Hindlimb muscle (tissue), 1 donor: ENCODE results near the gene RNPEP. TPM values are rescaled to one million over a fixed set of nuclear protein-coding genes. Genes with fewer than 3 reads are reported as not detected.
"Not testable (repeated sequence)": the region's sequence is repeated elsewhere in the genome, so short reads cannot be mapped to it uniquely, and the experiment has no call there.

Experiments
- DNase-seq: peaks from one replicate; pipeline ENCODE4 v3.0.0-alpha.2; 2013
- polyA plus RNA-seq: library from polyadenylated mRNA; unstranded; fragments of 120-200 nt; gene quantifications from one replicate; pipeline ENCODE4 v1.2.1, GENCODE V29; 2013; ENCODE audit not compliant: insufficient read length

Gene RNPEP, protein sequence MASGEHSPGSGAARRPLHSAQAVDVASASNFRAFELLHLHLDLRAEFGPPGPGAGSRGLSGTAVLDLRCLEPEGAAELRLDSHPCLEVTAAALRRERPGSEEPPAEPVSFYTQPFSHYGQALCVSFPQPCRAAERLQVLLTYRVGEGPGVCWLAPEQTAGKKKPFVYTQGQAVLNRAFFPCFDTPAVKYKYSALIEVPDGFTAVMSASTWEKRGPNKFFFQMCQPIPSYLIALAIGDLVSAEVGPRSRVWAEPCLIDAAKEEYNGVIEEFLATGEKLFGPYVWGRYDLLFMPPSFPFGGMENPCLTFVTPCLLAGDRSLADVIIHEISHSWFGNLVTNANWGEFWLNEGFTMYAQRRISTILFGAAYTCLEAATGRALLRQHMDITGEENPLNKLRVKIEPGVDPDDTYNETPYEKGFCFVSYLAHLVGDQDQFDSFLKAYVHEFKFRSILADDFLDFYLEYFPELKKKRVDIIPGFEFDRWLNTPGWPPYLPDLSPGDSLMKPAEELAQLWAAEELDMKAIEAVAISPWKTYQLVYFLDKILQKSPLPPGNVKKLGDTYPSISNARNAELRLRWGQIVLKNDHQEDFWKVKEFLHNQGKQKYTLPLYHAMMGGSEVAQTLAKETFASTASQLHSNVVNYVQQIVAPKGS
- 20.1 TPM for polyA plus RNA-seq

DNA sequence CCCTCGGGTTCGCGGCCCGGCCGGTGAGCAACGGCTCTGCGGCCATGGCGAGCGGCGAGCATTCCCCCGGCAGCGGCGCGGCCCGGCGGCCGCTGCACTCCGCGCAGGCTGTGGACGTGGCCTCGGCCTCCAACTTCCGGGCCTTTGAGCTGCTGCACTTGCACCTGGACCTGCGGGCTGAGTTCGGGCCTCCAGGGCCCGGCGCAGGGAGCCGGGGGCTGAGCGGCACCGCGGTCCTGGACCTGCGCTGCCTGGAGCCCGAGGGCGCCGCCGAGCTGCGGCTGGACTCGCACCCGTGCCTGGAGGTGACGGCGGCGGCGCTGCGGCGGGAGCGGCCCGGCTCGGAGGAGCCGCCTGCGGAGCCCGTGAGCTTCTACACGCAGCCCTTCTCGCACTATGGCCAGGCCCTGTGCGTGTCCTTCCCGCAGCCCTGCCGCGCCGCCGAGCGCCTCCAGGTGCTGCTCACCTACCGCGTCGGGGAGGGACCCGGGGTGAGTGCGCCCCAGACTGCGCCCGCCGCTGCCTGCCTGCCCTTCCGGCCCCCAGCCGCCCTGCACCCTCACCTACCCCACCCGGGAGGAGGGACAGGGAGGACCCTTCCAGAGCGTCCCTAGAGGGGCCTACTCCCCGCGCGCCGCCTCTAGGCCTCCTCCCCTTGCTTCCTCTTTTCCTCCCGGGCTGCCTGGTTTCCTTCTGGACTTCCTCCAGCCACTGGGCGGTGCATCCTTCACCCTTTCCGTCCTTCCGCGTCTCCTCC is at the start of gene RNPEP:
RNPEP (plus strand) TSS at position 26 of the 757 bp plus-strand sequence; CDS start at position 45, 19 bp downstream.
- DNase-seq, result peak; percentile 77

DNA sequence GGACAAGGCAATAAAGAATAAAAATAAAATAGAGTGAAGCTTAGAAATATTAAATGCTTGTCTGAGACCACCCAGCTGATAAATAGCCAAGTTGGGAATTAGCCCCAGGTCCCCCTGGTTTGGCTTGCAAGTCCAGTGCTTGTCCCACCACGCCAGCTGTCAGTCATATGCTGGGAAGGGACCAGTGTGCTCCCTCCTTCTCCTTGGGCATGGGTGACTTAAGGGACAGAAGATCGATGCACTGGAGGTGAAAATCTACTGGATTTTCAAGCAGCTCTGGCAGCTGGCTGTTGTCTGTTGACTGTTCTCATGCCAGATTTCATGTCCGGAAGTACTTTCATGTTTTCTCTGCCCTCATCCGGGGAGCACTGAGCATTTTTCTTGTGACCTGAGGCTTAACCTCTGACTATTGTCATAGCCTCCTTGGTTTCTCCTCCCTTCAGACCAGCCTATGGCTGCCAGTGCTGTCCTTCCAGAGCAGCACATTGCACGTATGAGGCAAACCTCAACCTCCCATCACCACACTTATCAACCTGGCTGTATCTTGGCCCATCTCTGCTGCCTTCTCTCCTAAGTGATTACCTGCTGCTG is 48.5 kb upstream of the RNPEP start:
- no peak for DNase-seq

DNA sequence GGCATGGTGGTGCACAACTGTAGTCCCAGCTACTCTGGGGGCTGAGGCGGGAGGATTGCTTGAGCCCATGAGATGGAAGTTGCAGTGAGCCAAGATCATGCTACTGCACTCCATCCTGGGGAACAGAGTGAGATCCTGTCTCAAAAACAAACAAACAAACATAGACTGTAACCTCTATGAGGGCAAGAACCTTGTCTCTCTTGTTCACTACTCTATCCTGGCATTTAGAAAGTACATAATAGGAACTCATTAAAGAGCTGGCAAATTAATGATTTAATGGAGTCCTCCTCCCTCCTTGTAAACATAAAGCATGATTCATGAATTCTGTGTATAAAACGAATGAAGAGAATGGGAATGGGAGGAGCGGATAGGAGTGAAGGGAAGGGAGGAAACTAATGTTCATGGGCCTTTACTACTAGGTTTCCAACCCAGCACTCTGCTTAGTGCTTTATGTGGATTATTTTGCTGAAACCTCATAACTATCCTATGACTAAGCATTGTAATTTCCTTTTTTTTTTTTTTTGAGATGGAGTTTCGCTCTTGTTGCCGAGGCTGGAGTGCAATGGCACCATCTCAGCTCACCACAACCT is 44.7 kb upstream of the RNPEP start:
- no peak for DNase-seq

DNA sequence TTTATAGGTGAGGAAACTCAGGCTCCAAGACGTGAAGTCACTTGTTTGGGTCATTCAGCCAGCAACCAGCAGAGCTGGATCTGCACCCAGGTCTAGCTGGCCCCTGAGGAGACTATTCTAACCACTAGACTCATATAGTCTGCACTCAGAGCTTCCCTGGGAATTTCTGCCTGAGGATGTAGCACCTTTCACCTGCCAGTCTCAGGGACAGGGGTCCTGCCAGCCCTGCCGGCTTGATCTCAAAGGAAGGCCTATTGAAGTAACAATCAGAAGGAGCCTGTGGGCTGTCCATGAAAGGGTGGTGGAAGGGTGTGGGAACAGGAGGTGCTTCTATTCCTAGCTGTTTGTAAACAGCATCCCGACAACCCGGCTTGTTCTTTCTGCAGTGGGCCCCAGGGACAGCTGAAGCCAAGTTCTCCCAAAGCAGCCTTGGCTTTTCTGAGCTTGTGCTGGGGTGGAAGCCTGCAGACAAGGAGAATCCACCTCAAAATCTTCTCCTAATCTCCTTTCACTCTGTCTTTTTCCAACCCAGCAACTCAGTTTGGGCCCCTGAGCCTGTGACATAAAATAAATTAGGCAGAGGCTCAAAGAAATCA is 43.9 kb upstream of the RNPEP start:
- DNase-seq, result no peak

DNA sequence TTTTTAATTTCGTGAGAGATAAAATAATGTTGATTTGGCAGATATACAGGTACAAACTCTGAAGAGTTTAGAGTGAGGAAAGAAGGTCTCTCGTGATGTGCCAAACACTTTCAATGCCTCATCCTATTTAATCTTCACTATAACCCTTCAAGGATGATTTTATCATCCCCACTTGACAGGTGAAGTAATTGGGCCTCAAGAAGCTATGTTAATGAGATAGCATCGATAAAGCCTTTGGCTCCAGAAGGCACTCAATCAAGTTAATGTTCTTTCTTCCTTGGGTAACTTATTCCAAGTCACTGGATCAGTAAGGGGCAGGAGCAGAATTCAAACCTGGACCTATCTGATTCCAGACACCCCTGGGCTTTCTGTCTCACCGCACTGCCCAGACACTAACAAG is 43.3 kb upstream of the RNPEP start:
- no peak for DNase-seq

DNA sequence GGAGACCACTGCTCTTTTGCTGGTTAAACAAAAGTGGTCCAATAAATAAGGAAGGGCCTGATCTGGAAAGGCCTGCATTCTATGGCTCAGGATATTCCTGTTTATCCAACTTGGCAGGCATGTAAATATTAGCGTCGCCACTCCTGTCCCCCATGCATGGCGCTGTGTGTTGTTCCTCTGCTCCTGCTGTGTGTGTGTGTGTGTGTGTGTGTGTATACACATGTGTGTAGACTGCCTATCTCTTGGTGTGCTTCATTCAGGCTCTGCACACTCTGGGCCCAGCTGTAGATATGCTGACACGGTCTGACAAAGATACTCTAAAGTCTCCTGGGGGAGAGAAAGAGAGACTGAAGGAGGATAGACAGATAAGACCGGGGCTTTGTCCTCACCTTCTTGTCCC is 42.9 kb upstream of the RNPEP start:
- no peak for DNase-seq

DNA sequence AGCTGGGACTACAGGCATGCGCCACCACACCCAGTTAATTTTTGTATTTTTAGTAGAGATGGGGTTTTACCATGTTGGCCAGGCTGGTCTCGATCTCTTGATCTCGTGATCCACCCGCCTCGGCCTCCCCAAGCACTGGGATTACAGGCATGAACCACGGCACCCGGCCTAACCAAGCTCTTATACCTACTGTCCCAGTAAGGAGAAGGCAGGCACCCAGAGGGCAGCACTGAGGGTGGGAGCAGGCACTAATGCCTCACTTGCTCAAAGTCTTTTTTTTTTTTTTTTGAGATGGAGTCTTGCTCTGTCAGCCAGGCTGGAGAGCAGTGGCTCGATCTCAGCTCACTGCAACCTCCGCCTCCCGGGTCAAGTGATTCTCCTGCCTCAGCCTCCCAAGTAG is 42.1 kb upstream of the RNPEP start:
- DNase-seq, result not testable (repeated sequence)

DNA sequence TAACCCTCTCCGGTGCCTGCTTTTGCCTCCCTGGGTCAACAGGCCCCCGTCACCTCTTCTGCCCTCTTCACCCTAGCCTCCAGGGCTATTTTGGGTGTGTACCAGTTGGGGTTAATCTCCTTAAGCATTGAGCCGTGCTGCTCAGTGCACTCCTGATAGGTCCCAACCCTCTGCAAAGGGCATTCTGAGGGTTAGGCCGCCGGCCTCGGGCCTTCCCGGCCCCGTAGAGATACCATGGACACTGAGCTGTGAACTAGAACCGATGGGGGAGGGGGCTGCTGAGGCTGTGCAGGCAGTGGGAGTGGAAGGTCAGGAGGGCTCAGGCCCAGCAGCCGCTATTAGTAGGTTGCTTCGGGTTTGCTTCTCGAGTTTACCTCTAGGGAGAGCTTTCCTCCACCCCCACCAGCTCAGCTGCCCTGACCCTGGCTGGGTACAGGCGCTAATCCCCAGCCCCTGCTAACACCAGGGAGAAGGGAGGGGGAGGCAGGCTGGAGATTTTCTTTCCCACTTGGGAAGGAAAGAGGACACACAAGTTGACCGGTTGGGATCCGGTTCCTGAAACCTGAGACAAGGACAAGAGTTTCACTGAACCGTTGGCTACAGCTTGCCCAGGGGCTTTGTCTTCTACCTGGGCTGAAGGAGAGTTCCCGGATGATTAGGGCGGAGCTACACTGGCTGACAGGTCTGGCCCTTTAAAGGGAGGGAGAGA is 40.9 kb upstream of the RNPEP start:
- DNase-seq, result no peak

DNA sequence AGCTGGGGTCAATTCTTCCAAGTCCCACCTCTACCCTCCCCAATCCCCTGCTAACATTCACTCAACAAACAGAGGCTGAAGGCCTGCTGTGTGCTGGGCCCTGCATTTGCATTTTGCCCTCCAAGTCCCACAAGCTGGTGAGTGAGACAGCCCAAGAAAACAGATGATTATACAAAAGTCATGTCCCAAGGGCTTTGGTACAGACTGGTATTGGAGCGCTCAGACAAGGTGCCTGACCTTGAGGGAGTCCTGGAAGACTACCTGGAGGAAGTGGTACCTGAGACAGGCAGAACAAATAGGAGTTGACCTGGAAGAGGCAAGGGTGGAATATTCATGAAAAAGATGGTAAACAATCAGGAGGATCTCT is 40.3 kb upstream of the RNPEP start:
- no peak for DNase-seq

DNA sequence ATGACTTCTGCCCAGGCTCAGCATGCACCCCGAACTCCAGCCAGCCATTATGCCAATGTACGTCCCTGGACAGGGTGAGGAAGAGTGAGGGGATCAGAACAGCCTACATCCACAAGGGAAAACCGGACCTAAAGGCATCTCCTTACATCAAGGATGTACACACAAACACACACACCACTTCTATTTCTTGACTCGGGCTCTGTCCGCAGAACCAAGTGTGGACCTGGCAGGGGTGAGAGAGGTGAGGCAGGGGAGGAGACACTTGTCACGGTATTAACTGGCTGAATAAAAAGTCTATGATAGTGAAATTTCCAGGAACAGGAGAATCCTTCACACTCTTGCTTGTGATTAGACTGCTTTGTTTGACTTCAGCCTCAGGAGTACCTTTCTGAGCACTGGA is 38.4 kb upstream of the RNPEP start:
- DNase-seq, result no peak

DNA sequence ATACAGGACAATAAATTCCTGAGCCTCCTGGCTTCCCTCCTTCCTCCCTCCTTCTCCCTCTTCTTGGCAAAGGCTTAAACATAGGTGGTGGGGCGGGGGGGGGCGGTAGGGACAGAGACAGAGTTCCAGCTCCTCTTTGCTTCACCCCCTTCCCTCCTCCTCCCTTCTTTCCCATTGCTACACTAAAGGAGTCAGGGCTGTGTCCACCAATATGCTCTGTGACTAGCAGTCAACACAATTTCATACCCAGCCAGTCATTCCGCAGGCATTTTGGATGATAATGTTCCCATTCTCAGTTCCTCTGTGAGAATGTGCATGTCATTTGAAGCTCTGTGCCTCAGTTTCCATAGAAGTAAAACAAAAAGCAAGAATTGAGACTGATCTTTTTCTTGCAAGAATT is 37.8 kb upstream of the RNPEP start:
- DNase-seq, result no peak

DNA sequence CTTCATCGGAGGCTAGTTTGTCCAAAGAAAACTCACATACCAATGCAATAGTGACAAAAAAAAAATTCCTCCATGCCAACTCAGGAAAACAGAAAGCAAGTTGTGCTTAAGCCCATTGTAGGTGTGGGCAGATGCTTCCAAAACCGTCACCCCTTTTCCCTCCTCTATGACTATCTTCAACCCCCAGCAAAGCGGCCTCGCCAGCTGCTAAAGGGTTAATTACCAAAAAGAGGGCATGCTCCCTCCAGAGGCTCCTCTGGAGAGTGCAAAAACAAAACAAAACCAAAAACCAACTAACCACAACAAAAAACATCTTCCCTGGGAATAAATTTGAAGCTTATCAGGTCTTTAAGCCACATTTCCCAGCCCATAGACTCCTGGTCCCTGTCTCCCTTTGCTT is 37.3 kb upstream of the RNPEP start:
- no peak for DNase-seq

DNA sequence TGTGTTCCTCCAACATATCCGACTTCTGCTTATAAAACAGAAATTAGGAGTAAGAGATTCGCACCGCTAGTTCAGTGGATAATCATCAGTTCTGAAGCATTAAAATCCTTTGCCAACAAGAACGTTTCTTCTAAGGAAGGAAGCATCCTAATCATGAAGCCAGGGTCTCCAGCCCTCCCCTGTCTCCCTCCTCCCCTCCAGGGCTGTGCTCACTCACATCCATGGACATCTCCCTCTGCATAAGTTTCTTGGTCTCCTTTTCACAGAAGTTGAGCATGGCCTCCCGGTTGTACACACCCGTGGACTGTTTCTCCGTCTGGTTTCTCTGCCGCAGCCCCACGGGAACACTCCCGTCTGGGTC is 36.6 kb upstream of the RNPEP start:
- DNase-seq, result no peak

DNA sequence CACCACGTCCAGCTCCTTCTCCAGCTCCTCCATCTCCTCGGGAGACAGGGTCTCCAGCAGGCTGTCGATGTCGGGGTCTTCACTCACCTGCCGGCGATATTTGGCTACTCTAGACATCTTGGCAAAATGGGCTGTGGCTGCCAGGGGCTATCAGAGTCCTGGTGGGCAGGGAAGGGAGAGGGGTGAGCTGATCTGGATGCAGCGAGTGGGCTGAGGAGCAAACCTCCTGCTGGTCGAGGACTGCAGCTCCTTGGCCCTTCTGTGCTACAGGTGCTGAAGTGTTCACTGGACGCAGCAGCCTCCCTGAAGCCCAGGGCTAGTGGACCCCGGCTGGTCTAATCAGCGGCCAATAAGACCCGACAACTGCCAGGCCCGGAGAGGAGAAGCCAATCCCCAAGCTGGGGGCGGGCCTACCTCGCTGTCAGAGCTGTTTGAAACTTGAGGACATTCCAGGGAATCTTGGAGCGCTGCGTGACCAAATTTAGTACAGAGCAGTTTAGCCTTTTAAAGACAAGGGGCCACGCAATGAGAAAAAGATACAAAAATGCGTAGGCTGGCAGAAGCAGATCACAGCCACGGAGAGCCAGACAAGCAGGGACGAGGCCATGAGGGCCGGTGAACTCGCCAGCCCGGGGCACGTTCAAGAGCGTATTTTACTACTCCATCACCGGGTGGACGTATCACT is 36.1 kb upstream of the RNPEP start, which contains the start of gene LMOD1:
LMOD1 (minus strand) TSS at position 325 of the 685 bp plus-strand sequence; CDS start at position 117, 208 bp downstream.
- peak; percentile 67 for DNase-seq

DNA sequence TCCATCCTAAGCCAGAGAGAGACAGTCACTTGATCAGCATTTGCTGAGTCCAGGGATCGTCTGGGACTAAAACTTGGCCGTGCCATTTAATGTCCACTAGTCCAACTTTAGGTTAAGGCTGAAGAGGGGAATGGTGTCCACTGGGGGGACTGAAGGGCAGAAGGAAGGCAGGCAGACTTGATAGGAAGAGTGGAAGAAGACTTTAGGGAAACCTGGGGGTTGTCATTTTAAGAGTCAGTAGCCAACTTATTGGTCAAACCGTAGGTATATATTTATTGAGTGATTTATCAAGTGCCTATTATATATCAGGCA is 34.8 kb upstream of the RNPEP start:
- DNase-seq, result no peak

DNA sequence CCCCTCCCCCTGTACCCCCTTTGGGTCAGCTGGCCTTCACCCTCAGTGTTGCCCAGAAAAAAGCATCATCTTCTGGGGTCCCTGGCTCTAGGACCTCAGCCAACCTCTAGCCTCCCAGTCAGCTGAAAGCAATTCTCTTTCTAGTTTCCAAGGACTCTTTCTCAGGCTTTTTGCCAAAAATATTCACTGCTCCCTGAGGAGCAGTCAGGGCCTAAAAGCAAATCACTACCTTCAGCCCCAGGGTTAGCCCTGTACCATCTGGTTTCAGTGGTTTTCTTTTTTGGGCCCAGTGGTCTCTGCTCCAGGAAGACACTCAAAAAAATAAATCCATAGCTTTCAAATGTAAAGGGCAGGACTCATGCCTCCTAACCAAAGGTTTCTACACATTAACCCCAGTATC is 33.0 kb upstream of the RNPEP start:
- DNase-seq, result no peak

DNA sequence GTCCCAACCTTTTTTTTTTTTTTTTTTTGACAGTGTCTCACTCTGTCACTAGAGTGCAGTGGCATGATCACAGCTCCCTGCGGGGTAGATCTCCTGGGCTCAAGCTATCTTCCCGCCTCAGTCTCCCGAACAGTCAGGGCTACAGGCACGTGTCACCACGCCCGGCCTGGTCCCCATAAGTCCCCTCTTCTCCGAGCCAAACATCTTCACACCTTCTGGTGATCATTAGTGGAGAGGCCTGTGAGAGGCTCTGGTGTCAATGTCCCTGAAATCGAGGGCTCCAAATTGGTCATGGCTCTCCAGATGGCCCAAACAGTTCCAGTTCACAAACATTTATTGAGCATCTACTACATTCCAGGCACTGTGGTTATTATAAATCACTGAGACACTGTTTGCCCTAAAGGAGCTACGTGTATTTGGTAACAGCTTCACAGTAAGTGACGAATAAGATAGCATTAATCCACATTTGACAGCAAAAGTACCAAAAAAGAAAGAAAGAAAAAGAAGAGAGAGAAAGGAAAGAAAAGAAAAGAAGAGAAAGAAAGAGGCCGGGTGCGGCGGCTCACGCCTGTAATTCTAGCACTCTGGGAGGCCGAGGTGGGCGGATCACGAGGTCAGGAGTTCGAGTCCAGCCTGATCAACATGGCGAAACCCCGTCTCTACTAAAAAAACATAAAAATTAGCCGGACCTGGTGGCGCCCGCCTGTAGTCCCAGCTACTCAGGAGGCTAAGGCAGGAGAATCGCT is 28.0 kb upstream of the RNPEP start:
- DNase-seq, result no peak

DNA sequence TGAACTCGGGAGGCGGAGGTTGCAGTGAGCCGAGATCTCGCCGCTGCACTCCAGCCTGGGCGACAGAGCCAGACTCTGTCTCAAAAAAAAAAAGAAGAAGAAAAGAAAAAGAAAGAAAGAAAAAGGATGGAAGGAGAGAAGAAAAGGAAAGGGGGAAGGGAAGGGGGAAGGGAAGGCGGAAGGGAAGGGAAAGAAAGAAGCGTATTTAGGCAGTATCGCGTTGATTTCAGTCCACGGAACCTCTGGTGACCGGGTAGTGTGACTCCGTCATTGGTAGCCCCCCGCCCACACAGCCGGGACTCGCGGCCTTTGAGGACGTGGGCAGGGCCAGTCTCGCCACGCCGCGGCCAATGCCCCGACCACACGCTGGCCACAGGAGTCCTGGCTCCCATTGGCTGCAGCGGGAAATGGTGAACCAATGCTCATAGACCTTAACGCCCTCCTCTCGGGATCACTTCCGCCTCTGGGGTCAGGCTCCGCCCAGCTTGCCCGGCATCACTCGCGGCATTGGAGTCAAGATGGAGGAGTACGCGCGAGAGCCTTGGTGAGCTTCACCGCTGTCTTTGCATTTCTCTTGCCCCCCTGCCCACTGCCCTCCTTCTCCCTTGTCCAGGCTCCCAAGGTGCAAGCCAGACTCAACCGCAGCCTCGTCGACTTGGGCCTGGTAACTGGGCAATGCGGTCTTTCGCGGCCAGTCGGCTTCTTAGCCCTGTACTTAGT is 27.3 kb upstream of the RNPEP start, which contains the start of gene TIMM17A:
TIMM17A (plus strand) TSS at position 495 of the 720 bp plus-strand sequence; CDS start at position 519, 24 bp downstream.
- peak; percentile 97 for DNase-seq

DNA sequence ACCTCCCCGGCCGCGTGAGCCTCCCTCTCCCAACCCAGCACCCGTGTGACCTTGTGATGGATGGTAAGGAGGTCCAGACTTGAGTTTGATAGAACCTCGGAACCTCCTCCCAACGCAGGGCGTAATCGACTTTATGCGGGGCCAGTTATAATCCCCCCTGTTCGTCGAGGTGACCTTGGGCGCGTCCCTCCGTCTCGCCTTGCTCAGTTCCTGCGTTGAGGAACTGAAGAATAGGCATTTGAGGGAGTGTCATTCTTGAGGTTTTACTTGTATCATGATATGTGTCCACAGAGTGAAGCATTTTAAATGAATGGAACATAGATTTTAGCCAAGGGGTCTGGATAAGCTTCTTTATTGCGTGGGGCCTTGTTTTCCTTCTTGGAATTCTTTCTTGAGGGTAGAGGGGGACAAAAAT is 26.7 kb upstream of the RNPEP start:
- no peak for DNase-seq
